Effector memory CD8-positive, alpha-beta T cell (primary cell): ENCODE data around the gene FBXW9.
"Not testable (repeated sequence)": the region's sequence is repeated elsewhere in the genome, so short reads cannot be mapped to it uniquely, and the experiment has no call there.

ENCODE experiments used
- ATAC-seq: fragments of 150-1000 bp; cut with Tn5 transposase; replicated peaks from 2 replicates; pipeline ENCODE4 v1.10.0; 2021; ENCODE audit warnings: mild to moderate bottlenecking, moderate library complexity
- DNase-seq, 3 experiments: peaks; one replicate each; pipeline ENCODE4 v3.0.0; 2021
- H3K27ac Mint-ChIP-seq, 2 donors: one replicate each; pipeline ENCODE4 v1.8.0; 2022; ENCODE audit warnings: mild to moderate bottlenecking in 2 of 2, mixed read lengths in 2 of 2, moderate library complexity in 2 of 2
- H3K27me3 Mint-ChIP-seq, 2 donors: one replicate each; pipeline ENCODE4 v1.8.0; 2022; ENCODE audit warnings: mixed read lengths in 2 of 2
- H3K36me3 Mint-ChIP-seq: one replicate; pipeline ENCODE4 v1.8.0; 2022; ENCODE audit warnings: mild to moderate bottlenecking, moderate library complexity, mixed read lengths; ENCODE audit not compliant: insufficient read depth
- H3K4me1 Mint-ChIP-seq, 2 donors: one replicate each; pipeline ENCODE4 v1.8.0; 2022; ENCODE audit warnings: low read depth in 2 of 2, mixed read lengths in 2 of 2
- H3K4me3 Mint-ChIP-seq, 2 donors: one replicate each; pipeline ENCODE4 v1.8.0; 2022; ENCODE audit warnings: mild to moderate bottlenecking in 2 of 2, mixed read lengths in 2 of 2, moderate library complexity in 2 of 2
- H3K9me3 Mint-ChIP-seq, 2 donors: one replicate each; pipeline ENCODE4 v1.8.0; 2022; ENCODE audit warnings: mixed read lengths in 2 of 2
- total RNA-seq, 9 experiments: gene quantifications; one replicate each; lab custom pipeline; 2026; lab: John Stamatoyannopoulos, UW

Gene FBXW9
- total RNA-seq, result 0 to 6.9 (median 4.8) reads per million in 9 experiments

GRCh38 chr19:12696366-12697335, at the start of gene FBXW9:
FBXW9 (minus strand) TSS chr19:12696631; CDS start chr19:12696581, 50 bp downstream.
- Mint-ChIP-seq H3K27ac (peak within 1 kb of the TSS; percentile 96 to 97), H3K4me3 (peak within 1 kb of the TSS; percentile 86 to 89), H3K9me3 (no peaks in the 10 kb centered on the region), H3K36me3 (peaks cover 18% of the 10 kb centered on the region), H3K4me1 (peaks cover 0 to 2% of the 10 kb centered on the region in 2 donors), H3K27me3 (no peaks in the 10 kb centered on the region)
- ATAC-seq, result peak; percentile 97
- peak; percentile 98 to 99 (median 98) for DNase-seq

- ATAC-seq (no peak), DNase-seq (no peak)
- Mint-ChIP-seq H3K27ac (no peak overlapping the region), H3K4me3 (no peak overlapping the region), H3K9me3 (no peaks in the 10 kb centered on the region), H3K4me1 (peaks cover 3 to 5% of the 10 kb centered on the region in 2 donors), H3K27me3 (peaks cover 7 to 9% of the 10 kb centered on the region in 2 donors), H3K36me3 (peaks cover 40% of the 10 kb centered on the region)
Observed at GRCh38 chr19:12745166-12745897, 48.9 kb upstream of the FBXW9 start.

- Mint-ChIP-seq H3K27me3 (no peaks in the 10 kb centered on the region), H3K36me3 (peaks cover 53% of the 10 kb centered on the region), H3K4me1 (peaks cover 30 to 32% of the 10 kb centered on the region in 2 donors), H3K27ac (peak overlapping the region; percentile 98 to 99), H3K4me3 (peak overlapping the region; percentile 98 to 100), H3K9me3 (no peaks in the 10 kb centered on the region)
- no peak for ATAC-seq
- no peak for DNase-seq
Observed at GRCh38 chr19:12737835-12738351, 41.5 kb upstream of the FBXW9 start.

GRCh38 chr19:12736995-12737834, 40.8 kb upstream of the FBXW9 start, which contains the start of gene GET3:
GET3 (plus strand) TSS chr19:12737497; CDS start chr19:12737506, 9 bp downstream.
- H3K27ac Mint-ChIP-seq, result peak within 1 kb of the TSS; percentile 98 to 99

GRCh38 chr19:12733369-12734214, 37.2 kb upstream of the FBXW9 start:
- Mint-ChIP-seq H3K36me3 (peaks cover 70% of the 10 kb centered on the region), H3K27ac (peak overlapping the region; percentile 97 to 99), H3K4me1 (peaks cover 45 to 46% of the 10 kb centered on the region in 2 donors), H3K9me3 (no peaks in the 10 kb centered on the region), H3K27me3 (no peaks in the 10 kb centered on the region), H3K4me3 (peak overlapping the region; percentile 95 to 96)
- no peak for ATAC-seq
- DNase-seq, result peak in 1 of 3 experiments; percentile 25

More at GRCh38 chr19:12736995-12737834, 40.8 kb upstream of the FBXW9 start, which contains the start of gene GET3:
- Mint-ChIP-seq H3K9me3 (no peaks in the 10 kb centered on the region), H3K4me3 (peak within 1 kb of the TSS; percentile 98 to 100), H3K4me1 (peaks cover 37 to 39% of the 10 kb centered on the region in 2 donors), H3K36me3 (peaks cover 60% of the 10 kb centered on the region), H3K27me3 (no peaks in the 10 kb centered on the region)
- peak; percentile 79 for ATAC-seq
- peak; percentile 67 to 74 (median 71) for DNase-seq

- DNase-seq (no peak), ATAC-seq (no peak)
- Mint-ChIP-seq H3K27ac (no peak overlapping the region), H3K4me1 (peaks cover 26 to 30% of the 10 kb centered on the region in 2 donors), H3K27me3 (no peaks in the 10 kb centered on the region), H3K36me3 (peaks cover 64% of the 10 kb centered on the region), H3K9me3 (no peaks in the 10 kb centered on the region), H3K4me3 (no peak overlapping the region)
Observed at GRCh38 chr19:12731337-12731736, 34.9 kb upstream of the FBXW9 start.

GRCh38 chr19:12730064-12730463, 33.6 kb upstream of the FBXW9 start:
- Mint-ChIP-seq H3K27ac (peak overlapping the region in 1 of 2 donors; percentile 26), H3K4me1 (peaks cover 26 to 30% of the 10 kb centered on the region in 2 donors)

GRCh38 chr19:12727745-12728433, 31.5 kb upstream of the FBXW9 start:
- no peaks in the 10 kb centered on the region for H3K27me3 Mint-ChIP-seq
- peaks cover 31 to 33% of the 10 kb centered on the region in 2 donors for H3K4me1 Mint-ChIP-seq
- no peak overlapping the region for H3K4me3 Mint-ChIP-seq
- ATAC-seq (no peak), DNase-seq (no peak)
- H3K27ac Mint-ChIP-seq, result no peak overlapping the region
- H3K36me3 Mint-ChIP-seq, result peaks cover 50% of the 10 kb centered on the region
- no peaks in the 10 kb centered on the region for H3K9me3 Mint-ChIP-seq

More at GRCh38 chr19:12730064-12730463, 33.6 kb upstream of the FBXW9 start:
- Mint-ChIP-seq H3K4me3 (no peak overlapping the region), H3K36me3 (peaks cover 64% of the 10 kb centered on the region), H3K27me3 (no peaks in the 10 kb centered on the region), H3K9me3 (no peaks in the 10 kb centered on the region)
- no peak for ATAC-seq
- no peak for DNase-seq

- H3K4me3 Mint-ChIP-seq, result no peak overlapping the region
- H3K27me3 Mint-ChIP-seq, result no peaks in the 10 kb centered on the region
- ATAC-seq, result no peak
- H3K27ac Mint-ChIP-seq, result no peak overlapping the region
- H3K9me3 Mint-ChIP-seq, result no peaks in the 10 kb centered on the region
- no peak for DNase-seq
- H3K4me1 Mint-ChIP-seq, result peaks cover 28 to 30% of the 10 kb centered on the region in 2 donors
- peaks cover 50% of the 10 kb centered on the region for H3K36me3 Mint-ChIP-seq
Observed at GRCh38 chr19:12726988-12727316, 30.5 kb upstream of the FBXW9 start.

GRCh38 chr19:12725612-12726011, 29.2 kb upstream of the FBXW9 start:
- DNase-seq, ATAC-seq, H3K27me3 Mint-ChIP-seq, H3K9me3 Mint-ChIP-seq: not testable (repeated sequence)
- Mint-ChIP-seq H3K27ac (peak overlapping the region in 1 of 2 donors; percentile 32), H3K4me3 (peak overlapping the region; percentile 43 to 96), H3K36me3 (peaks cover 54% of the 10 kb centered on the region), H3K4me1 (peaks cover 36 to 40% of the 10 kb centered on the region in 2 donors)

GRCh38 chr19:12723641-12724426, 27.4 kb upstream of the FBXW9 start, which contains the start of gene TNPO2:
TNPO2 (minus strand) TSS chr19:12723932; CDS start chr19:12720977, 2,955 bp downstream.
- H3K36me3 Mint-ChIP-seq, result peaks cover 43% of the 10 kb centered on the region
- H3K9me3 Mint-ChIP-seq, result no peaks in the 10 kb centered on the region
- peak; percentile 27 to 47 (median 35) for DNase-seq
- peak within 1 kb of the TSS; percentile 90 to 93 for H3K27ac Mint-ChIP-seq
- H3K4me3 Mint-ChIP-seq, result peak within 1 kb of the TSS; percentile 94 to 96
- H3K4me1 Mint-ChIP-seq, result peaks cover 31 to 36% of the 10 kb centered on the region in 2 donors
- no peaks in the 10 kb centered on the region for H3K27me3 Mint-ChIP-seq
- ATAC-seq, result peak; percentile 16
